HG02642 (cell line): ENCODE data around the gene SLC5A10.
"Not testable (repeated sequence)": the region's sequence is repeated elsewhere in the genome, so short reads cannot be mapped to it uniquely, and the experiment has no call there.

Source experiments
- ATAC-seq: cut with Tn5 transposase; IDR thresholded peaks from one replicate; pipeline ENCODE4 v1.9.1; 2021; ENCODE audit warnings: mild to moderate bottlenecking; ENCODE audit not compliant: unreplicated experiment, poor library complexity

Gene SLC5A10

DNA sequence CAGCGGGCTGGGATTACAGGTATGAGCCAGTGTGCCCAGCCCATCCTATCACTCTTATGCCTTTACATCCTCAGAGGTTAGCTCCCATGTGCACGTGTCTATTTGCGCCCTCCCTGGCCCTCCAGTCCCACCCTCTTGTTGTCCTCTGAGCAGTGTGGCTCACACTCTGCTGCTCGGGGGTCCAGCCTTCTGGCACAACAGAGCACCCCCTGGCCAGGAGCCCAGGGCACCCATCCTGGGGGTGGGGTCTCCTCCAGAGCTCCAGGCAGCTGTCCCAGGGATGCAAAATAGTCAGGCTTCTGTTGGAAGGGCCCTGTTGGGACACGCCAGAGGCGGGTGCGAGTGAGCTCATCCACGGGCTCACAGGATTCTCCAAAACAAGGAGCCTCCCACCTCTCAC is 64.3 kb downstream of the SLC5A10 start:
- no peak for ATAC-seq

DNA sequence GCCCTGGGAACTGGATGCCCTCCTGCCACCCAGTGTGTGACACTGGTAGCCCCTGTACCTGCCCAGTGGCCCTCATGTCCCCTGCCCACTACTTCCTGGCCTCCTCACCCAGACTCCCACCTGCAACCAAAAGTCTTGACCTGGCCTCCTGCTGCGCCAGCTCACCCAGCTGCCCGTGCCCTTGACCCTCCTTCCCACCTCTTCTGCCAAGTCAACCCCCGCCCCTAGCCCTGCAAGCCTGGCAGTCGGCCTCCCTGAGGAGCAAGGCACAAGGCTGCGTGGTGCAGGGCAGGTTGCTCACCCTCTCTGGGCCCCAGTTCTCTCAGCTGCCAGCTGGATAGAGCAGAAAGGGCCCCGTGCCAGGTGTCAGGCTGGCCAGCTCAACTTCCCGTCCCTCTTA is 64.9 kb downstream of the SLC5A10 start:
- no peak for ATAC-seq

DNA sequence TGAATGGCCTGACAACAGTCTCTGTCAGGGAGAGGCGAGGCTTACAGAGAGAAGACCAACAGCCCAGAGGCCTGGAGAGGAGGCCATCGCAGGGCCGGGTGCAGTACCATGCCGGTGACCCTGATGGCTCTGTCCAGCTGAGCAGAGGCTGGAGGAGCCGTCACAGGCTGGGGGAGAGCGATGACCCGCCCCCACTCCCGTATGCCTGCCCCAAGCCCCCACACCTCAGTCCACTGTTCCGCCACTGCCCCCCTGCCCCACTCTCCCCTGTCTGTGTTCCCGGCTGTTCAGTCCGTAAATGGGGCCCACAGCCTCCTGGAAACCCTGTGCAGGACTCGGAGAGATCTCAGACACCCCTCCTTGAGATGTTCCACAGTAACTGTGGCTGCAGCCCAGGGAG is 65.4 kb downstream of the SLC5A10 start:
- ATAC-seq, result no peak

DNA sequence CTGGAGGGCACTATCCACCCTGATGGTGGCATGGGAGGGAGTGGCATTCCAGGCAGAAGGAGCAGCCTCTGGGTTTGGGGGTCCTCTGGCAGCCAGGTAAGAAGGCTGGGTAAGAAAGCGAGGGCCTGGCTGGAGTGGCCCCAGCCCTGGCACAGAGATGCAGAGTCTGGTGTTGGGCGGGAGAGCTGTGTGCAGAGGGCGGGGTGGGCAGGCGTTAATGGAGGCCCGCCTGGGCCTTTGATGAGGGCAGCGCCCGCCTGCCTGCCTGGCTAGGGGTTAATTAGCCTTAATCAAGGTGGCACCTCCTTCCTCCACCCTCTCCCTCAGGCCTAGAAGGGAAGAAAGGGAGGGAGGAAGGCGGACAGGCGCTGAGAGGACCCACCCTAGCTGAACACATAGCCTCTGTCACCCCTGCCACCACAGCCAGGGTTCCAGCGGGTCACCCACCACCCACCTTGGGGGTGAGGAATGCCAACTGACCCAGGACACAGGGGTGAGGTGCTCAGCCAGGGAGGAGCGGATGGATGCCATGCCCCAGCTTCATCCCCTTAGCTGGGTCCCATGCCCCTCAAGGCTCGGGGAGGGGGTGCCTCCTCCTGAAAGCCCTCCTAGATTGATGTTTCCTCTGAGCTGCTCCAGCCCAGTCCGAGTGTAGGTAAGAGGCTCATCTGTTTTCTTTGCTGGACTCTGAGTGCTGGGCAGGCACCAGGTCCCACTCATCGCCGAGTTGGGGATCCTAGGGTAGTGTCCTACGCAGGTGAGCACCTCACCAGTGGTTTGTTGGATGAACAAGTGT is 66.0 kb downstream of the SLC5A10 start:
- no peak for ATAC-seq

DNA sequence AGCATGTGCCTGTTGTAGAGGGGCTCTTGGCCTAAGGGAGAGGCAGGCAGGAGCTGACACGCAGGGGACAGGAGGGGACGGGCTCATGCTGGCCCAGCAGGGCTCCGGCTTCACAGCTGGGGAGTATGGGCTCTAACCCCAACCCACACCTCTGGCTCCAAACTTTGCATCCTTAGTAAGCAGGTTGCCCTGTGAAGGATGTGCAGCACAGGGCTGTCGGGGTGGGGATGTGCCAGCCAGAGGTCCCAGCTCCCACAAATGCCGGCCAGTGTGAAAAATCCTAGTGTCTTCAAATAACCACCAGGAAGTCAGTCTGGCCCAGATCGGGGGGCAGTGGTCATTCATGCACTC is 66.6 kb downstream of the SLC5A10 start:
- no peak for ATAC-seq

DNA sequence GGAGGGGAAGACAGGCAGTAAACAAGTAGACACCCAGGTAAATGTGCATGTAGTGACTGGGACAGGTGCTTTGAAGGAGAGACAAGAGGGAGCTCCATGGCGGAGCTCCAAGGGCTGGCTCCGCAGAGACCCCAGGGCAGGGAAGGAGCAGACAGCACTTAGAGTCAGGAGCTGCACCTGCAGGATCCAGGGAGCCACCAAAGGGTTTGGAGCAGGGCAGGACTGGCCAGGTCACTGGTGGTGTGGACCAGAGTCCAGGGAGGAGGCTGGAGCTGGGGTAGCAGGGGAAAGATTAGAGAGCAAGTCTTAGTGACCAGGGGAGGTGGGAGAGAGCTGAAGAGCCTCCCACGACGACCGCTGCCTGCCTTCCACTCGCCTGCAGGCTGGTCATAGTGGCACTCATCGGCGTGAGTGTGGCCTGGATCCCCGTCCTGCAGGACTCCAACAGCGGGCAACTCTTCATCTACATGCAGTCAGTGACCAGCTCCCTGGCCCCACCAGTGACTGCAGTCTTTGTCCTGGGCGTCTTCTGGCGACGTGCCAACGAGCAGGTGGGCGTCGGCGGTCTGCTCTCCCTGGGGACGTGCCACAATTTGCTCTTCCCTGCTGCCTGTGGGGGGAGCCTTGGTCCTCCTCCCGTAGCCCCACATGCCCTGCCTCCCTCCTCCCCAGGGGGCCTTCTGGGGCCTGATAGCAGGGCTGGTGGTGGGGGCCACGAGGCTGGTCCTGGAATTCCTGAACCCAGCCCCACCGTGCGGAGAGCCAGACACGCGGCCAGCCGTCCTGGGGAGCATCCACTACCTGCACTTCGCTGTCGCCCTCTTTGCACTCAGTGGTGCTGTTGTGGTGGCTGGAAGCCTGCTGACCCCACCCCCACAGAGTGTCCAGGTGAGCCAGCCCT is 67.3 kb downstream of the SLC5A10 start:
- ATAC-seq, result no peak

DNA sequence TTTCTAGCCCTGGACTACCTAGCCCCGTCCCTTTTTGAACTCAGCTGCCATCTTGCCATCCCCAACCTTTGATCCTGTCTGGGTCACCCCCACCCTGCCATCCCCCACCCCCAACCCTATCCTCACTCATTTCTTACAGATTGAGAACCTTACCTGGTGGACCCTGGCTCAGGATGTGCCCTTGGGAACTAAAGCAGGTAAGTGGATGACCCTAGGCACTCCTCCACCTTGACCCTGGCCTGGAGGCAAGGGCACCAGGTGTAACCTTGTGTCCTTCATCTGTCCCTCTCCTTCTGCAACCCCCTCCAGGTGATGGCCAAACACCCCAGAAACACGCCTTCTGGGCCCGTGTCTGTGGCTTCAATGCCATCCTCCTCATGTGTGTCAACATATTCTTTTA is 68.1 kb downstream of the SLC5A10 start:
- no peak for ATAC-seq

DNA sequence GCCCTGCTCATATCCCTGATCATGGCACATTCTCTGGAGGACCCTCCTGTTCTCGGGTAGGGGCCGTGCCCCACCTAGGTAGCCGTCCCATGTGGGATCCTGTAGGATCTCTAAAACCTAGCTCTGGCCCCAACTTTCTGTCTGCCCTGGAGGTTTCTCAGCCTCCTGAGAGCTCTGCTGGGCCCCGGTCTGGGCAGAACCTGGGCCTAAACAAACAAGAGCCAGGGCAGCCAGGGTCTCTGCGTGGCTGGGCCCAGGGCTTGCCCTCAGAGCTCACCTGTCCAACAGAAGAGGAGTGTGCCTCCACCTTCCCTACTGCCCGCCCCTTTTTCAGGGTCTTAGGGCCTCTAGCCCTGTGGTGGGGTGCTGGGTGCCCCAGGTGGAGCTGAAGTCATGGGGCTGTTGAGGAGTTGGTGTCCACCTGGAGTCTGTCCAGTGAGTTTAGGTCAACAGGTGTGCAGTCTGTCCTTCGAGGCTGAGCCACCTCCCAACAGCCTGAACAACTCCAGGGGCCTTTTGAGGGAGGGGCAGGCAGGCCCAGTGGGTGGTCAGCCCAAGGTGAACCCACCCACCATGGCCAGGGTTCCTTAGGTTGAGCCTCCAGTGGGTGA is 69.2 kb downstream of the SLC5A10 start:
- ATAC-seq, result not testable (repeated sequence)

DNA sequence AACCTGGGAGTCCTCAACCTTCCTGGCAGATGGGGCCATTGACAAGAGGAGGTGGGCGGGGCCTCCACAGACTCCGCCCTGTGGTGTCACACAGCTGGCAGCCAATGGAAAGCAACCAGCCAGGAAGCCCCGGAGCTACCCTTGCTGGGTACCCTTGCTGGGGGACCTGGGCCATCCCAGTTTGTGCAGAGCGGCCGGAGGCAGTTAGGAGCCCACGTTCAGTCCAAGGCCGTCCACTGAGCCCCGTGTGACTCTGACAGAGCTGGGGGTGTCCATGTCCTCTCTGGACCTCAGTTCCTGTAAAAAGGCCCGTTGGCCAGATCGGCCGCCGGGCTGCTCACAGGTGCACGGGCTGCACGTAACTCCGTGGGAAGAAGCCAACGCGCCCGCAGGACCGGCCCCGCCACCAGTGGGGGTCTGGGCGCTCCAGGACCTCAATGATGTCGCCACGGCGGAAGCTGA is 69.7 kb downstream of the SLC5A10 start:
- no peak for ATAC-seq

DNA sequence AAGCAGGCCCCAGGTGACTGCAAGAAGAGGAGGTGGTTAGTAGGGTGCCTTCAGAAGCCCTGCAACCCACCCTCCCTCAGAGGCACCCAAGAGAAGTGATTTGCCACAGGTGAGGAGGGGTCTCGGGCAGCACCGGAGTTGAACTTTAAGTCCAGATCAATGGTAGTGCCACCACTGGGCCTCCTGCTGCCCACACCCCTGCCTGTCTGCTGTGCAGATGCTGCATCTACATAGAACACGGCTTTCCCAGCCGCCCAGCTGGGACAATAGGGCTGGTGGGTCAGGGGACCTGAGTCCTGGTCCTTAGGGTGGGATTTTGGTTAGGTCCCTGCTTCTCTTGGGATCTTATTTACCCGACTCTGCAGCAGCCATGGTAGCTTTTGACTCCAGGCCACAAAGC is 70.2 kb downstream of the SLC5A10 start:
- no peak for ATAC-seq

DNA sequence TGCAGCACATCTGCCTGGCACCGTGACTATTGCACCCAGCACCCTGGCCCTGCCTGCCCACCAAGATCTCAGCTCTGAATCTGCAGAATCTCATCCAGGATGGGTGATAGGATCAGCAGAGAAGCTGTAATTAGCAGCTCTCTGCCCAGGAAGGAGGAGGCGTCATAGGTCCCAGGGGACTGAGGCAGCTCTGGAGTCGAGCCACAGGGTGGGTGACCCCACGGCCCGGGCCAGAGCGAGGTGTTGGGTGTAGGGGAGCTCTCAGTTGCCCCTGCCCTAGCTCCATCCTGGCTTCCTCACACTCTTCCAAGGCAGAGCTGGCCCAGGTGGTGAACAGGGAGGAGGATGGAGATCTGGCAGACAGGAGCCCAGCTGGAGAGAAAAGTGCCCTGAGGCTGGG is 70.8 kb downstream of the SLC5A10 start:
- ATAC-seq, result no peak

DNA sequence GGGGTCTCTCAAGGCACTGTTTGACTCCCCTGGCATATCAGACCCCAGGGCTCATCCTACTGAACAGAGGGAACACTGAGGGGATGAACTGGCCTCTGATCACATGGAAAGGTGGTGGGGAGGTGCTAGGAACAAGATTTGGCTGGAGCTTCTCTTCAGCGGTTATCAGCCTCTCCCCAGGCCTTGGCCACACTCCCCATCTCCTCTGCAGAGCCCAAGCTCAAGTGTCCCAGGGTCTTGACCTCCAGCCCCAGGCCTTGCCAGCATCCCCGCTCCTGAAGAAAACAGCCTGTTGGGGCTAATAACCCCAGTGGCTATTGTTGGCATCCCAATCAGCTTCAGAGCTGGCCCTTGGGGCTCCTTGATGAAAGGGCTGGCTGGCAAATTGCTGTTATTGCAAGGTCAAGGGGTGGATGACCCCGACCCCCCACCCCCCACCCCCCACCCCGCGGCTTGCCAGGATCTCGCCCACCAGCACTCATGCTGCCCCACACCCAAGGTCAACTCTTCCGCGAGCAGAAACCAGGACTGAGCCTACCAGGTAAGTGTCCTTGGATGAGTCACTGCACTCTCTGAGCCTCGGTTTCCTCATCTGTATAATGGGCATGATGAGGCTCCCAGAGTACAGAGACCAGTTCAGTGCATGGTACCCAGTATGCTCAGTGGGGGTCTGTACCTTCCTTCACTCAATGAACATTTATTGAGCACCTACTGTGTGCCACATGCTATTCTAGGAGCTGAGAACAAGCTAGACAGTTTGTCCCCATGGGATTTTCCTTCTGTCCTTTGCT is 71.4 kb downstream of the SLC5A10 start:
- ATAC-seq, result no peak

DNA sequence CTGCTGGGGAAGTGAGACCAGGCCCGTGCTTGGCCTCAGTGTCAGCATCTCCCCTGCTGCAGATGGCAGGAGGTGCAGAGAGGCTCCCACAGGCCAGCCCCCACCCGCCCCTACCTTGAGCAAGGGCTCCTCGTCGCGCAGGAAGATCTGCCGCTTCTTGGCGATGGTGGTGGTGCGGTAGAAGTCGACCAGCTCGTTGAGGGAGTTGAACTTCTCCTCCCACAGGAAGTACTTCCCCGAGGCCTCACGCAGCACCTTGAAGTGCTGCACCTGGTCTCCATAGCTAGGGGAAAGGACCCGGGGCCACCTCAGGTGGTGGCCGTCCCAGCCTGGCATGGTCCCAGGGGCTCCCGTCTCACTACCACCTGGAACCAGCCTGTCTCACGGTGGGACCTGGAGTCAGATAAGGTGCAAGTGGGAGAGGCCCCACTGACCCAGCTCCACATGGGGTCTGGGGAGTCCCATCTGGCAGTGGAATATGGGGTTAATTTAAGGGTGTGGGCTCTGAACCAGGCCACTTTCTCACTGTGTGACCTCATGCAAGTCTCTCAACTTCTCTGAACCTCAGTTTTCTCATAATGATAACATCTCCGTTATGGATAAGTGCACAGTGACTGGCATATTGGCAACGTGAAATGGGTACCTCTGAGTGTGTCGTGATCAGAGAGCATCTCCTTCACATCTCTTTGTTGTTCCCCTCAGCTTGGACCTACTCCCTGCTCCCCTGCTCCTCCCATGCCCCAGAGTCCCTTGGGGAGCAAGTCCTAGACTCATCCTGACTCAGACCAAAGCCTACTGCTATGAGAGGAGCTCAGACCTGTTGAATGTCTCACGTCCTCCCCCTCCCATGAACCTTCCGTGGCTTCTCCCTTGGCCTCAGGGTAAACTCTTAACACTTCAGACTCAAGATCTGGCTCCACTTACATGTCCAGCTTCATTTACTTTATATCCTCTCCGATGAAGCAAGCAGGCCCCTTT is 72.4 kb downstream of the SLC5A10 start:
- no peak for ATAC-seq

DNA sequence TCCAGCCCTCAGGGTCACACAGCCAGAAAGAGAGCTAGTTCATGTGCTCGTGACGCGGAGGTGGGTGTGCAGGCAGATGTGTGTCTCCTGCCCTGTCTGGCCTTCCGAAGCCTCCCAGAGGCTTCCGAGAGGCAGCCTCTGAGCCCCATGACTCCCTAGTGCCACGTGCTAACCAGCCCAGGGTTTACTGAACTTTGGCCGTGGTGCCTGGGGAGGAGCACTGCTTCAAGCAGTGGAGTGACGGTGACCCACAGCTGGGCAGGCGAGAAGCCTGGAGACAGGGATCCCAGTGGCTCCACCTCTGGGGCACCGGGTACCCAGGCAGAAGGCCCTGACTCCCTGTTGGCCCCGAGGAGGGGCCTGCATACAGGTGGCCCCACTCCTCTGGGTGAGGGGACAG is 76.7 kb downstream of the SLC5A10 start:
- not testable (repeated sequence) for ATAC-seq

DNA sequence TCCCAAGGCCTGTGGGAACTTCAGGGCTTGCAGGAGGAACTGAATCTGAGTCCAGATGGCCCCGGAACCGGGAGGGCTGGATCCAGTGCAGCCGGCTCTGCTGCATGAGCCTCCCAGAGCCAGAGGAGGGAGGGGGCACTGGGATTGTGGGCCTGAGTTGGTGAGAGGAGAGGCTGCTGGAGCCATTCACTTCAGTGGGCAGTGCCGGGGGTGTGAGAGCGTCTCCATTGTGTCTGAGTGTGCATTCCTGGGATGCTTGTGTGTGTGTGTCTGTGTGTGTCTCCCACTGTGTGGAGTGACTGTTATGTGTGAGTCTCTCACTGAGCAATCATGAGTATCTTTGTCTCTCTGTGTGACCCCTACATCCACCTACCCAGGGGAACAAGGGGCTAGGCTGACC is 77.8 kb downstream of the SLC5A10 start:
- not testable (repeated sequence) for ATAC-seq

DNA sequence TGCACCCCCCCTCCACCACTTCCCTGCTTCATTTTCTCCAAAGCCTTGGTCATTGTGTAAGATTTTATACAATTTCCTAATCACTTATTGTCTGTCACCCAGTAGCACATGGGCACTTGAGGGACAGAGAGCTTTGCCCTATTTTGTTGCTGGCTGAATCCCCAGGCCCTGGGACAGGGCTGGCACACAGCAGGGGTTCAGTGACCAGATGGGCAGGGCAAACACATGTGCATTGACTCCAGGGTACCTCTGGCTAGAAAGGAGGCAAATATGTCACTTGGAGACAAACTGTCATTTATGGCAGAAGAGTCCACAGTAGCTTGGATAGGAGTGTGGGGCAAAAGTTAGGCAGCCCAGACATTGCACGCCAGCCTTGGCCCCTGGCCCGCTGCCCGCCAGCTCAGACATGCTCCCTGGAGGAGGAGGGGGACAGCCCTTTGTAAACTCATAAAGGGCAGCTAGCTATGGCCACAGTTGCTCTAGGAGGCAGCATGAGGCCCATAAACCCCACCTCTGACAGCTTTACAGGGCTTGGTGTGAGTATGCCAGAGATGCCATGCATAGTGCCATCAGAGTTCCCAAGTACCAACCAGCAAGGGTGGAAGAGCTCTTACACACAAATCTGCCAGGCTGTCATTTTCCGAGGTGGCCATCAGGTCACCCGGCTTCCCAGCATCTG is 78.9 kb downstream of the SLC5A10 start:
- ATAC-seq, result not testable (repeated sequence)

DNA sequence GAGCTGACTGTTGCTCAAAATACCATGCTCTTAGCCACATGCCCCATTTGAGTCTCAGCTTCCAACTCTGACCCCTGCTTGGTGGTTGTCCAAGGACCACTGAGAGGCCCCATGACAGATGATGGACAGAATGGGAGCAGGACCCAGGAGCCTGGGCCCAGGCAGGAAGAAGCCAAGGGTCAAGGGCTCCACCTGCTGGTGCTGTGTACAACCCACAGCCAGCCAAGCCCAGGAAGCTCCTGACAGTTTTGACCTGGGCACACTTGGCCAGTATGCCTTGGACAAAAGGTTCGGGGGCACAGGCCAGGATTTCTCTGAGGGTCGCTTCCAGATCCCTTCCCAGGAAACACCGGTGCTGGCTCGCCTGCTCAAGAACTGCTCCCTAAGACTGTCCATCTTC is 79.8 kb downstream of the SLC5A10 start:
- not testable (repeated sequence) for ATAC-seq

DNA sequence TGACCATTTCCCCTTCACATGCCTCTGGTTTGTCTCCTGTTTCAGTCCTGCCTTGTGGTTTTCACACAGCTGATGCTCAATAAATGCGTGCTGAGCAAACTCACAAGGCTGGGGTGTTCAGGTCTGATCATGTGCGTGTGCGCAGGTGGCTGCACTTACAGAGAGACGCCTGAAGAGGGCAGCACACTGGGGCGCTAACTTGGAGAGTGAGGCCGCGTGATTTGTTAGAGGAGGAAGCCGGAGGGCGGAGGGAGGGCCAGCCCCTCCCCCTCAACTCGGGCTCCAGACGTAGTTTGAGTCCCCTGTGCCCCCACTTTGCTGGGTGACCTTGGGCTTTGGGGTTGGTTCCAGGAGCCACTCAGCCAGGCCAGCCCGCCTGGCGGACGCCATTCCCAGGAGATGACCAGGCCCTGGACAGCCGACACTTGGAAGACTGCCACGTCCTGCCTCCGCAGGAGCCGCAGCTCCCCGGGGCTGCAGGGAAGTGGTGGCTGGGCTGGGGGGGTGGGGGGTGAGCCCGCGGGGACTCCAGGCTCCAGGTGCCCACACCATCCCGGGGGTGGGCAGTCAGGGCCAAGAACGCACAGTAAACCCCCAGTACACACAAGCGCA is 80.5 kb downstream of the SLC5A10 start:
- peak; percentile 54 for ATAC-seq
